Neural cell (in vitro differentiated cells): ENCODE results near the gene SOX5. TPM values are rescaled to one million over a fixed set of nuclear protein-coding genes. Genes with fewer than 3 reads are reported as not detected.

ENCODE experiments used
- H2AFZ ChIP-seq: fragments of 200-600, 300-800 bp; sonication (generic), shearing (Covaris generic); 2 replicates; pipeline ENCODE4 v1.6.0; 2014; ENCODE audit warnings: low read depth, mild to moderate bottlenecking, antibody characterized with exemption, low read length, moderate library complexity
- H3F3A ChIP-seq: fragments of 200-600 bp; shearing (Covaris generic); 2 replicates; pipeline ENCODE4 v1.6.1; 2016; ENCODE audit warnings: mild to moderate bottlenecking, moderate library complexity, mixed read lengths, antibody characterized with exemption, low read length; ENCODE audit not compliant: insufficient read depth, poor library complexity, severe bottlenecking
- H3K27ac ChIP-seq: fragments of 200-600, 300-800 bp; sonication (generic), shearing (Covaris generic); 2 replicates; pipeline ENCODE4 v1.5.1; 2014; ENCODE audit warnings: mild to moderate bottlenecking, low read length, moderate library complexity
- H3K27me3 ChIP-seq: fragments of 300-800, 200-600 bp; sonication (generic), shearing (Covaris generic); 2 replicates; pipeline ENCODE4 v1.6.0; 2014; ENCODE audit warnings: mild to moderate bottlenecking, low read depth, low read length, moderate library complexity; ENCODE audit not compliant: insufficient read depth
- H3K36me3 ChIP-seq: fragments of 300-800, 200-600 bp; sonication (generic), shearing (Covaris generic); 2 replicates; pipeline ENCODE4 v1.5.1; 2014; ENCODE audit warnings: mild to moderate bottlenecking, antibody characterized with exemption, low read length, moderate library complexity; ENCODE audit not compliant: insufficient read depth
- H3K4me2 ChIP-seq: fragments of 300-800, 200-600 bp; sonication (generic), shearing (Covaris generic); 2 replicates; pipeline ENCODE4 v1.6.0; 2014; ENCODE audit warnings: mild to moderate bottlenecking, low read length
- H3K4me3 ChIP-seq: fragments of 300-800, 200-600 bp; sonication (generic), shearing (Covaris generic); 2 replicates; pipeline ENCODE4 v1.5.1; 2014; ENCODE audit warnings: mild to moderate bottlenecking, low read length, moderate library complexity
- H3K79me2 ChIP-seq: fragments of 200-600 bp; shearing (Covaris generic); replicated peaks from 2 replicates; pipeline ENCODE4 v1.6.0; 2014; ENCODE audit warnings: mild to moderate bottlenecking, low read length, moderate library complexity; ENCODE audit not compliant: insufficient read depth
- H3K9ac ChIP-seq: fragments of 300-800, 200-600 bp; sonication (generic), shearing (Covaris generic); 2 replicates; pipeline ENCODE4 v1.6.1; 2016; ENCODE audit warnings: mild to moderate bottlenecking, low read length, mixed read lengths
- H3K9me2 ChIP-seq: fragments of 200-600 bp; shearing (Covaris generic); 2 replicates; pipeline ENCODE4 v1.6.1; 2016; ENCODE audit warnings: mild to moderate bottlenecking, low read length, mixed read lengths; ENCODE audit not compliant: insufficient read depth
- H3K9me3 ChIP-seq: fragments of 200-600, 300-800 bp; sonication (generic), shearing (Covaris generic); 2 replicates; pipeline ENCODE4 v1.6.1; 2016; ENCODE audit warnings: mild to moderate bottlenecking, mixed run types, low read length, moderate library complexity, mixed read lengths
- H4K20me1 ChIP-seq: fragments of 200-600 bp; shearing (Covaris generic); 2 replicates; pipeline ENCODE4 v1.6.1; 2016; ENCODE audit warnings: mild to moderate bottlenecking, mixed run types; ENCODE audit not compliant: insufficient read depth
- EP300 ChIP-seq: fragments of 450-650 bp; conservative IDR thresholded peaks from 2 replicates; pipeline ENCODE4 v1.6.1; 2014; ENCODE audit warnings: antibody characterized with exemption, mild to moderate bottlenecking, moderate library complexity; ENCODE audit not compliant: poor library complexity, severe bottlenecking
- EZH2 ChIP-seq: fragments of 200-600, 300-800 bp; shearing (Covaris generic), sonication (generic); IDR thresholded peaks from 2 replicates; pipeline ENCODE4 v1.6.1; 2014; ENCODE audit warnings: antibody characterized with exemption, low read length, borderline replicate concordance, mild to moderate bottlenecking; ENCODE audit not compliant: insufficient read depth, poor library complexity, severe bottlenecking
- MXI1 ChIP-seq: fragments of 450-650 bp; conservative IDR thresholded peaks from 2 replicates; pipeline ENCODE4 v1.6.1; 2014; ENCODE audit warnings: antibody characterized with exemption, mild to moderate bottlenecking; ENCODE audit not compliant: poor library complexity, severe bottlenecking
- POLR2AphosphoS5 ChIP-seq: IDR thresholded peaks from 2 replicates; pipeline ENCODE4 v1.6.1; 2012
- RAD21 ChIP-seq: fragments of 450-650 bp; conservative IDR thresholded peaks from 2 replicates; pipeline ENCODE4 v1.6.1; 2014; ENCODE audit warnings: antibody characterized with exemption, mild to moderate bottlenecking, moderate library complexity
- SMC3 ChIP-seq: fragments of 450-650 bp; conservative IDR thresholded peaks from 2 replicates; pipeline ENCODE4 v1.6.1; 2014; ENCODE audit warnings: antibody characterized with exemption, mild to moderate bottlenecking, moderate library complexity; ENCODE audit not compliant: poor library complexity
- TAF1 ChIP-seq: IDR thresholded peaks from 2 replicates; pipeline ENCODE4 v1.6.1; 2012; ENCODE audit warnings: low read depth
- polyA plus RNA-seq: library from polyadenylated mRNA; depleted of rRNA; stranded (reverse); fragments of >200 nt; gene quantifications from 2 replicates; pipeline ENCODE4 v1.2.3, GENCODE V29; 2014
- TF ChIP-seq, protein P1 (sequence below): IDR thresholded peaks from 2 replicates; pipeline ENCODE4 v1.6.1; 2012; ENCODE audit warnings: borderline replicate concordance
- TF ChIP-seq, protein P2 (sequence below): fragments of 450-650 bp; IDR thresholded peaks from 2 replicates; pipeline ENCODE4 v1.5.1; 2014; ENCODE audit warnings: antibody characterized with exemption, mild to moderate bottlenecking, moderate library complexity; ENCODE audit not compliant: poor library complexity, severe bottlenecking

Gene SOX5
- polyA plus RNA-seq, 1 donor from 2014 or later = 1.8 TPM

DNA sequence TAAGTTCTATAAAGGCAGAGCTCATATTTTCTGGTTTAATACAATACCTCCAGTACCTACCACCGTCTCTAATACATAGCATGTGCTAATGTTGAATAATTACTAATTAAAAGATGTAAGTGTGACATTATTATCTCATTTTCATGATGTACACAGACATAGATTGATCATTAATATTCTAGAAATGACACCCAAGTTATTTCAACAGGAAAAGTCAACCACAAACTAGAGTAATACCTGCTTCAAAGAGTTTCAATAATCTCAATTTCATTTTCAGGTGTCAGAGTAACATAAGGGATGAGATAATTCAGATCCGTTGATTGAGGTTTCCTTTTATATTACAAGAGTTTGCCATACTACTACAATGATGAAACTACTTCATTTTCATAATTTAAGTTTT lies 388.9 kb downstream of the SOX5 start:
- no peaks in the 10 kb centered on the region for H3K9me3 ChIP-seq
- H3K36me3 ChIP-seq = no peaks in the 10 kb centered on the region
- no peak for TF ChIP-seq TAF1
- no peak for TF ChIP-seq EZH2
- no peak for TF ChIP-seq EP300
- TF ChIP-seq POLR2AphosphoS5 = no peak
- TF ChIP-seq MXI1 = no peak
- TF ChIP-seq RAD21 = no peak
- TF ChIP-seq, protein P1, sequence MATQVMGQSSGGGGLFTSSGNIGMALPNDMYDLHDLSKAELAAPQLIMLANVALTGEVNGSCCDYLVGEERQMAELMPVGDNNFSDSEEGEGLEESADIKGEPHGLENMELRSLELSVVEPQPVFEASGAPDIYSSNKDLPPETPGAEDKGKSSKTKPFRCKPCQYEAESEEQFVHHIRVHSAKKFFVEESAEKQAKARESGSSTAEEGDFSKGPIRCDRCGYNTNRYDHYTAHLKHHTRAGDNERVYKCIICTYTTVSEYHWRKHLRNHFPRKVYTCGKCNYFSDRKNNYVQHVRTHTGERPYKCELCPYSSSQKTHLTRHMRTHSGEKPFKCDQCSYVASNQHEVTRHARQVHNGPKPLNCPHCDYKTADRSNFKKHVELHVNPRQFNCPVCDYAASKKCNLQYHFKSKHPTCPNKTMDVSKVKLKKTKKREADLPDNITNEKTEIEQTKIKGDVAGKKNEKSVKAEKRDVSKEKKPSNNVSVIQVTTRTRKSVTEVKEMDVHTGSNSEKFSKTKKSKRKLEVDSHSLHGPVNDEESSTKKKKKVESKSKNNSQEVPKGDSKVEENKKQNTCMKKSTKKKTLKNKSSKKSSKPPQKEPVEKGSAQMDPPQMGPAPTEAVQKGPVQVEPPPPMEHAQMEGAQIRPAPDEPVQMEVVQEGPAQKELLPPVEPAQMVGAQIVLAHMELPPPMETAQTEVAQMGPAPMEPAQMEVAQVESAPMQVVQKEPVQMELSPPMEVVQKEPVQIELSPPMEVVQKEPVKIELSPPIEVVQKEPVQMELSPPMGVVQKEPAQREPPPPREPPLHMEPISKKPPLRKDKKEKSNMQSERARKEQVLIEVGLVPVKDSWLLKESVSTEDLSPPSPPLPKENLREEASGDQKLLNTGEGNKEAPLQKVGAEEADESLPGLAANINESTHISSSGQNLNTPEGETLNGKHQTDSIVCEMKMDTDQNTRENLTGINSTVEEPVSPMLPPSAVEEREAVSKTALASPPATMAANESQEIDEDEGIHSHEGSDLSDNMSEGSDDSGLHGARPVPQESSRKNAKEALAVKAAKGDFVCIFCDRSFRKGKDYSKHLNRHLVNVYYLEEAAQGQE = no peak
- TF ChIP-seq SMC3 = no peak
- TF ChIP-seq, protein P2, sequence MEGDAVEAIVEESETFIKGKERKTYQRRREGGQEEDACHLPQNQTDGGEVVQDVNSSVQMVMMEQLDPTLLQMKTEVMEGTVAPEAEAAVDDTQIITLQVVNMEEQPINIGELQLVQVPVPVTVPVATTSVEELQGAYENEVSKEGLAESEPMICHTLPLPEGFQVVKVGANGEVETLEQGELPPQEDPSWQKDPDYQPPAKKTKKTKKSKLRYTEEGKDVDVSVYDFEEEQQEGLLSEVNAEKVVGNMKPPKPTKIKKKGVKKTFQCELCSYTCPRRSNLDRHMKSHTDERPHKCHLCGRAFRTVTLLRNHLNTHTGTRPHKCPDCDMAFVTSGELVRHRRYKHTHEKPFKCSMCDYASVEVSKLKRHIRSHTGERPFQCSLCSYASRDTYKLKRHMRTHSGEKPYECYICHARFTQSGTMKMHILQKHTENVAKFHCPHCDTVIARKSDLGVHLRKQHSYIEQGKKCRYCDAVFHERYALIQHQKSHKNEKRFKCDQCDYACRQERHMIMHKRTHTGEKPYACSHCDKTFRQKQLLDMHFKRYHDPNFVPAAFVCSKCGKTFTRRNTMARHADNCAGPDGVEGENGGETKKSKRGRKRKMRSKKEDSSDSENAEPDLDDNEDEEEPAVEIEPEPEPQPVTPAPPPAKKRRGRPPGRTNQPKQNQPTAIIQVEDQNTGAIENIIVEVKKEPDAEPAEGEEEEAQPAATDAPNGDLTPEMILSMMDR = no peak

DNA sequence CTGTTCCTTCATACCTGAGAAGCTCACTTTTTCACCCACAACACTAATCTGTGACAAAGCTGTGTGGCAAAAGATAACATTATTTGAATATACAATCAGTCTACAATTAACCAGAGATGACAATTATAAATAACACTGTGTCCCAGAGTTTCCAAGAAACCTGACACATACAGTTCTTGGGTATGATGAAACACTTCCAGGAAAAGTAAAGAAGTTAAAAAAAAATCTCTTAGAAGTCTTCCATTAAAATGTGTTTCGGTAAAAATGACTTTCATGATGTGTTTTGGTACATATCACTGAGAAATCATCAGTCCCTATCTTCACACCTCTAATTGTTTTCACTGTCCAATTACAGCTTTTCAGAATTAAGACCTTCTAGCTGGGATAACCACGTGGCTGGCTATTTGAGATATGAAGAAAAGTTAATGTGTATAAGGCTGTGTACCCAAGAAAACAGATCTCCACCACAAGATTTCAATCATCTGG lies 390.2 kb downstream of the SOX5 start:
- Histone ChIP-seq H3K9me2 (no peaks in the 10 kb centered on the region), H4K20me1 (no peaks in the 10 kb centered on the region), H3K4me2 (no peak overlapping the region), H3K9me3 (no peaks in the 10 kb centered on the region), H3K79me2 (no peaks in the 10 kb centered on the region), H2AFZ (no peak overlapping the region), H3K27ac (no peak overlapping the region), H3K9ac (no peak overlapping the region), H3K4me3 (no peak overlapping the region), H3K27me3 (no peaks in the 10 kb centered on the region), H3F3A (no peaks in the 10 kb centered on the region), H3K36me3 (no peaks in the 10 kb centered on the region)
- no peak for TF ChIP-seq TAF1
- no peak for TF ChIP-seq MXI1
- TF ChIP-seq, protein P1 = no peak
- TF ChIP-seq, protein P2 = no peak
- TF ChIP-seq POLR2AphosphoS5 = no peak
- TF ChIP-seq EZH2 = no peak
- TF ChIP-seq EP300 = no peak
- no peak for TF ChIP-seq SMC3
- no peak for TF ChIP-seq RAD21

More for the DNA sequence above, 388.9 kb downstream of the SOX5 start:
- H4K20me1 ChIP-seq = no peaks in the 10 kb centered on the region
- H3K79me2 ChIP-seq = no peaks in the 10 kb centered on the region
- H3K9ac ChIP-seq = no peak overlapping the region
- H3K9me2 ChIP-seq = no peaks in the 10 kb centered on the region
- no peaks in the 10 kb centered on the region for H3K27me3 ChIP-seq
- H3K4me2 ChIP-seq = no peak overlapping the region
- no peaks in the 10 kb centered on the region for H3F3A ChIP-seq
- H3K27ac ChIP-seq = no peak overlapping the region
- no peak overlapping the region for H2AFZ ChIP-seq
- no peak overlapping the region for H3K4me3 ChIP-seq
